ENCODE results near the gene CFLAR. TPM values are rescaled to one million over a fixed set of nuclear protein-coding genes. Genes with fewer than 3 reads are reported as not detected.
A peak's percentile ranks its signal among the peaks of the same experiment; 100 is the strongest.
"Not testable (repeated sequence)": the region's sequence is repeated elsewhere in the genome, so short reads cannot be mapped to it uniquely, and the experiment has no call there.

The CFLAR gene
- total and polyA plus RNA-seq, 3 experiments from 2014 or later: 172 to 303 (median 291) TPM

GRCh38 chr2:201138401-201138970 lies 22.5 kb downstream of the CFLAR start:
- peaks cover 29 to 43% (median 41%) of the 10 kb centered on the region in 3 donors for H3K4me1 Mint-ChIP-seq
- CTCF ChIA-PET: interaction anchor here (0.6 to 1.9 kb wide), 3 partner anchors 12 to 1434 kb away, joined by 3 to 4 read pairs (median 3); no protein-coding TSS in a partner anchor
- H3K27me3 Mint-ChIP-seq: no peaks in the 10 kb centered on the region
- Histone ChIP-seq H3K4me1 (ENCODE audit: insufficient read depth, low read length) (no peaks in the 10 kb centered on the region), H3K4me3 (ENCODE audit: low read length) (no peak overlapping the region), H3K9me3 (ENCODE audit: low read length) (no peaks in the 10 kb centered on the region), H3K27ac (ENCODE audit: low read depth, low read length) (no peak overlapping the region), H3K36me3 (ENCODE audit: insufficient read depth, low read length) (peaks cover 51% of the 10 kb centered on the region), H3K27me3 (ENCODE audit: insufficient read depth, low read length, poor library complexity, severe bottlenecking) (no peaks in the 10 kb centered on the region)
- no peak overlapping the region for H3K4me3 Mint-ChIP-seq
- POLR2A ChIA-PET: no interaction called here
- DNase-seq: no peak
- no peaks in the 10 kb centered on the region for H3K9me3 Mint-ChIP-seq
- H3K36me3 Mint-ChIP-seq: peaks cover 13 to 87% (median 24%) of the 10 kb centered on the region in 3 donors
- H3K27ac Mint-ChIP-seq: peak overlapping the region in 4 of 8 donors; percentile 21 to 48 (median 32)

GRCh38 chr2:201138986-201139781 lies 23.2 kb downstream of the CFLAR start:
- H3K9me3 Mint-ChIP-seq; H3K27me3 ChIP-seq (ENCODE audit: insufficient read depth, low read length, poor library complexity, severe bottlenecking); POLR2A ChIA-PET; H3K4me3 ChIP-seq (ENCODE audit: low read length); H3K27me3 Mint-ChIP-seq; H3K4me3 Mint-ChIP-seq; H3K4me1 ChIP-seq (ENCODE audit: insufficient read depth, low read length); H3K27ac ChIP-seq (ENCODE audit: low read depth, low read length); H3K9me3 ChIP-seq (ENCODE audit: low read length); DNase-seq: not testable (repeated sequence)
- CTCF ChIA-PET: interaction anchor here (0.8 kb wide), 1 partner anchor 21 kb away, joined by 3 read pairs; no protein-coding TSS in a partner anchor
- Mint-ChIP-seq H3K27ac (peak overlapping the region in 5 of 8 donors; percentile 21 to 71 (median 36)), H3K4me1 (peaks cover 29 to 45% (median 35%) of the 10 kb centered on the region in 3 donors), H3K36me3 (peaks cover 13 to 88% (median 23%) of the 10 kb centered on the region in 3 donors)
- peaks cover 53% of the 10 kb centered on the region for H3K36me3 ChIP-seq (ENCODE audit: insufficient read depth, low read length)

- CTCF ChIA-PET: no interaction called here
- Histone ChIP-seq H3K4me1 (ENCODE audit: insufficient read depth, low read length) (no peaks in the 10 kb centered on the region), H3K36me3 (ENCODE audit: insufficient read depth, low read length) (peaks cover 56% of the 10 kb centered on the region), H3K27ac (ENCODE audit: low read depth, low read length) (no peak overlapping the region), H3K9me3 (ENCODE audit: low read length) (no peaks in the 10 kb centered on the region), H3K27me3 (ENCODE audit: insufficient read depth, low read length, poor library complexity, severe bottlenecking) (no peaks in the 10 kb centered on the region), H3K4me3 (ENCODE audit: low read length) (no peak overlapping the region)
- no peak overlapping the region for H3K4me3 Mint-ChIP-seq
- peak overlapping the region in 2 of 8 donors; percentile 29 to 71 for H3K27ac Mint-ChIP-seq
- no peak for DNase-seq
- no peaks in the 10 kb centered on the region for H3K9me3 Mint-ChIP-seq
- POLR2A ChIA-PET: no interaction called here
- H3K36me3 Mint-ChIP-seq: peaks cover 13 to 89% (median 23%) of the 10 kb centered on the region in 3 donors
- peaks cover 28 to 43% (median 32%) of the 10 kb centered on the region in 3 donors for H3K4me1 Mint-ChIP-seq
- no peaks in the 10 kb centered on the region for H3K27me3 Mint-ChIP-seq
These were observed 24.1 kb downstream of the CFLAR start for GRCh38 chr2:201139836-201140604.

GRCh38 chr2:201144101-201145051 lies 28.4 kb downstream of the CFLAR start:
- Histone ChIP-seq H3K4me1 (ENCODE audit: insufficient read depth, low read length) (no peaks in the 10 kb centered on the region), H3K36me3 (ENCODE audit: insufficient read depth, low read length) (peaks cover 23% of the 10 kb centered on the region)
- peaks cover 0 to 75% (median 18%) of the 10 kb centered on the region in 3 donors for H3K36me3 Mint-ChIP-seq

GRCh38 chr2:201148434-201148990 lies 32.5 kb downstream of the CFLAR start:
- no peaks in the 10 kb centered on the region for H3K9me3 Mint-ChIP-seq
- Histone ChIP-seq H3K27me3 (ENCODE audit: insufficient read depth, low read length, poor library complexity, severe bottlenecking) (no peaks in the 10 kb centered on the region), H3K9me3 (ENCODE audit: low read length) (no peaks in the 10 kb centered on the region), H3K27ac (ENCODE audit: low read depth, low read length) (no peak overlapping the region), H3K4me3 (ENCODE audit: low read length) (no peak overlapping the region), H3K4me1 (ENCODE audit: insufficient read depth, low read length) (peaks cover 12% of the 10 kb centered on the region), H3K36me3 (ENCODE audit: insufficient read depth, low read length) (peaks cover 28% of the 10 kb centered on the region)
- H3K27me3 Mint-ChIP-seq: no peaks in the 10 kb centered on the region
- ChIA-PET POLR2A (no interaction called here), CTCF (interaction anchor here (1.1 to 3.5 kb wide), 3 partner anchors 10 to 84 kb away, joined by 4 to 13 read pairs (median 9); no protein-coding TSS in a partner anchor)
- peaks cover 4 to 75% (median 30%) of the 10 kb centered on the region in 3 donors for H3K36me3 Mint-ChIP-seq
- H3K27ac Mint-ChIP-seq: peak overlapping the region in 7 of 8 donors; percentile 29 to 87 (median 78)
- H3K4me3 Mint-ChIP-seq: peak overlapping the region in 1 of 7 donors; percentile 17
- DNase-seq: no peak
- H3K4me1 Mint-ChIP-seq: peaks cover 35 to 61% (median 48%) of the 10 kb centered on the region in 3 donors

More at GRCh38 chr2:201144101-201145051, 28.4 kb downstream of the CFLAR start:
- Histone ChIP-seq H3K27ac (ENCODE audit: low read depth, low read length) (no peak overlapping the region), H3K9me3 (ENCODE audit: low read length) (no peaks in the 10 kb centered on the region), H3K27me3 (ENCODE audit: insufficient read depth, low read length, poor library complexity, severe bottlenecking) (no peaks in the 10 kb centered on the region), H3K4me3 (ENCODE audit: low read length) (no peak overlapping the region)
- Mint-ChIP-seq H3K4me3 (no peak overlapping the region), H3K9me3 (no peaks in the 10 kb centered on the region), H3K27ac (peak overlapping the region in 3 of 8 donors; percentile 6 to 64 (median 33)), H3K27me3 (no peaks in the 10 kb centered on the region), H3K4me1 (peaks cover 15 to 38% (median 21%) of the 10 kb centered on the region in 3 donors)
- CTCF ChIA-PET: interaction anchor here (1.2 to 6.5 kb wide), 6 partner anchors 9 to 75 kb away, joined by 3 to 41 read pairs (median 7); partner anchors contain the start of gene CFLAR
- POLR2A ChIA-PET: interaction anchor here (0.6 to 2.2 kb wide), 3 partner anchors 12 to 1136 kb away, joined by 3 to 7 read pairs (median 5); no protein-coding TSS in a partner anchor
- DNase-seq: no peak

- no peak overlapping the region for H3K4me3 ChIP-seq (ENCODE audit: low read length)
- Mint-ChIP-seq H3K4me1 (peaks cover 35 to 59% (median 50%) of the 10 kb centered on the region in 3 donors), H3K36me3 (peaks cover 4 to 74% (median 30%) of the 10 kb centered on the region in 3 donors), H3K27me3 (no peaks in the 10 kb centered on the region), H3K4me3 (peak overlapping the region in 1 of 7 donors; percentile 32), H3K9me3 (no peaks in the 10 kb centered on the region), H3K27ac (peak overlapping the region; percentile 29 to 96 (median 80))
- H3K4me1 ChIP-seq (ENCODE audit: insufficient read depth, low read length): peaks cover 12% of the 10 kb centered on the region
- H3K27me3 ChIP-seq (ENCODE audit: insufficient read depth, low read length, poor library complexity, severe bottlenecking): no peaks in the 10 kb centered on the region
- peaks cover 26% of the 10 kb centered on the region for H3K36me3 ChIP-seq (ENCODE audit: insufficient read depth, low read length)
- no peaks in the 10 kb centered on the region for H3K9me3 ChIP-seq (ENCODE audit: low read length)
- DNase-seq: no peak
- CTCF ChIA-PET: interaction anchor here (1.1 to 3.5 kb wide), 3 partner anchors 9 to 83 kb away, joined by 4 to 13 read pairs (median 9); no protein-coding TSS in a partner anchor
- no peak overlapping the region for H3K27ac ChIP-seq (ENCODE audit: low read depth, low read length)
- POLR2A ChIA-PET: no interaction called here
These were observed 33.3 kb downstream of the CFLAR start for GRCh38 chr2:201149064-201149820.
